Measurements from ENCODE around the gene LRRC74A. TPM values are rescaled to one million over a fixed set of nuclear protein-coding genes. Genes with fewer than 3 reads are reported as not detected.
A peak's percentile ranks its signal among the peaks of the same experiment; 100 is the strongest.

Gene LRRC74A
- total RNA-seq, 2 donors from 2014 or later, result not detected

GRCh38 chr14:76870166-76870565, 44.0 kb downstream of the LRRC74A start:
- TF ChIP-seq, protein P1, sequence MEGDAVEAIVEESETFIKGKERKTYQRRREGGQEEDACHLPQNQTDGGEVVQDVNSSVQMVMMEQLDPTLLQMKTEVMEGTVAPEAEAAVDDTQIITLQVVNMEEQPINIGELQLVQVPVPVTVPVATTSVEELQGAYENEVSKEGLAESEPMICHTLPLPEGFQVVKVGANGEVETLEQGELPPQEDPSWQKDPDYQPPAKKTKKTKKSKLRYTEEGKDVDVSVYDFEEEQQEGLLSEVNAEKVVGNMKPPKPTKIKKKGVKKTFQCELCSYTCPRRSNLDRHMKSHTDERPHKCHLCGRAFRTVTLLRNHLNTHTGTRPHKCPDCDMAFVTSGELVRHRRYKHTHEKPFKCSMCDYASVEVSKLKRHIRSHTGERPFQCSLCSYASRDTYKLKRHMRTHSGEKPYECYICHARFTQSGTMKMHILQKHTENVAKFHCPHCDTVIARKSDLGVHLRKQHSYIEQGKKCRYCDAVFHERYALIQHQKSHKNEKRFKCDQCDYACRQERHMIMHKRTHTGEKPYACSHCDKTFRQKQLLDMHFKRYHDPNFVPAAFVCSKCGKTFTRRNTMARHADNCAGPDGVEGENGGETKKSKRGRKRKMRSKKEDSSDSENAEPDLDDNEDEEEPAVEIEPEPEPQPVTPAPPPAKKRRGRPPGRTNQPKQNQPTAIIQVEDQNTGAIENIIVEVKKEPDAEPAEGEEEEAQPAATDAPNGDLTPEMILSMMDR (conservative IDR thresholded peaks at IDR 0.05), result peak; percentile 75
- no peaks in the 10 kb centered on the region for H3K36me3 ChIP-seq (ENCODE audit: control insufficient read depth, insufficient read depth, low read length)
- Mint-ChIP-seq H3K4me1 (peaks cover 1% of the 10 kb centered on the region), H3K27ac (no peak overlapping the region), H3K36me3 (ENCODE audit: low read depth) (no peaks in the 10 kb centered on the region), H3K27me3 (ENCODE audit: insufficient read depth) (no peaks in the 10 kb centered on the region), H3K4me3 (no peak overlapping the region), H3K9me3 (peaks cover 2% of the 10 kb centered on the region)
- H3K4me1 ChIP-seq (ENCODE audit: control insufficient read depth, insufficient read depth, low read length), result no peaks in the 10 kb centered on the region
- DNase-seq, result peak; percentile 75
- H3K9me3 ChIP-seq (ENCODE audit: control insufficient read depth, low read length), result peaks cover 2% of the 10 kb centered on the region
- no peak overlapping the region for H3K27ac ChIP-seq (ENCODE audit: low read depth, low read length)
- H3K9ac ChIP-seq (ENCODE audit: extremely low read depth, low read length, poor library complexity, severe bottlenecking), result no peak overlapping the region
- WGBS, 2 experiments (ENCODE audit: insufficient coverage in 1 of 2, insufficient read length in 1 of 2), result 71 to 72% methylated on average over 6 to 7 of the region's 7 CpGs
- no peaks in the 10 kb centered on the region for H3K27me3 ChIP-seq (ENCODE audit: control insufficient read depth, insufficient read depth, low read length, poor library complexity, severe bottlenecking)
- no peak overlapping the region for H3K4me3 ChIP-seq (ENCODE audit: low read length)

DNA sequence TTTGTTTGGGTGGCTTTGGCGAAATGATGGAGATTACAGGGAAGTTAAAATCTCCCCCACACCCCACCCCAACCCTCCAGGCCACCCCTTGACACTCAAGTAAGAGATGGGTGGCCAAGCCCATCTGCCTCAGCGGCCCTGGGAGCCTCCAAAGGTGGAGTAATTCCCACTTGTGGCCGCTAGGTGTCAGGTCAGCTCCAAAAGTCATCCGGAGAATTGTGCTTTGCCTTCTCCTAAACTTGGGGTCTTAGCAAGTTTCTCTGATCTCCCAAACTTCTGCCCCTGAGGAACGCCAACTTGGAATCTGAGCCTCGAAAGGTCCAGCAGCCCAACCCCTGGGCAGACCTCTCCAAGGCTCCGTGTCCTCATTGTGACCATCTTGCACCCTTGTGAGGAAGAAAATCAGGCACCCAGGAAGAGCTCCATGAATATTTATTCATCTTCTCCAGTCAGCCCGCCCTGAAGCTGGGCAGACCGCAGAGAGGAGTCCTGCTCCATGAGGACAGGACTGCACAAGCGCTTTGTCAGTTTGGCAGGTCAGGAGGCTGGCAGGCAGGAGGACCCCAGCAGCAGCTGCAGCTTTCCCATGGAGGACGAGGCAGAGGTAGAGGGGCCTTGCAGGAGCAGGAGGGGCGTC, 46.7 kb downstream of the LRRC74A start:
- Histone ChIP-seq H3K36me3 (ENCODE audit: control insufficient read depth, insufficient read depth, low read length) (no peaks in the 10 kb centered on the region), H3K9ac (ENCODE audit: extremely low read depth, low read length, poor library complexity, severe bottlenecking) (no peak overlapping the region), H3K27me3 (ENCODE audit: control insufficient read depth, insufficient read depth, low read length, poor library complexity, severe bottlenecking) (no peaks in the 10 kb centered on the region), H3K27ac (ENCODE audit: low read depth, low read length) (no peak overlapping the region), H3K4me3 (ENCODE audit: low read length) (no peak overlapping the region), H3K4me1 (ENCODE audit: control insufficient read depth, insufficient read depth, low read length) (no peaks in the 10 kb centered on the region), H3K9me3 (ENCODE audit: control insufficient read depth, low read length) (peaks cover 9% of the 10 kb centered on the region)
- TF ChIP-seq, protein P1 (conservative IDR thresholded peaks at IDR 0.05), result peak; percentile 88
- Mint-ChIP-seq H3K4me3 (no peak overlapping the region), H3K9me3 (peaks cover 11% of the 10 kb centered on the region), H3K27me3 (ENCODE audit: insufficient read depth) (no peaks in the 10 kb centered on the region), H3K36me3 (ENCODE audit: low read depth) (no peaks in the 10 kb centered on the region), H3K4me1 (peaks cover 1% of the 10 kb centered on the region), H3K27ac (no peak overlapping the region)
- DNase-seq, result peak; percentile 89
- 41 to 42% methylated on average over 8 to 12 of the region's 12 CpGs for WGBS, 2 experiments (ENCODE audit: insufficient coverage in 1 of 2, insufficient read length in 1 of 2)

DNA sequence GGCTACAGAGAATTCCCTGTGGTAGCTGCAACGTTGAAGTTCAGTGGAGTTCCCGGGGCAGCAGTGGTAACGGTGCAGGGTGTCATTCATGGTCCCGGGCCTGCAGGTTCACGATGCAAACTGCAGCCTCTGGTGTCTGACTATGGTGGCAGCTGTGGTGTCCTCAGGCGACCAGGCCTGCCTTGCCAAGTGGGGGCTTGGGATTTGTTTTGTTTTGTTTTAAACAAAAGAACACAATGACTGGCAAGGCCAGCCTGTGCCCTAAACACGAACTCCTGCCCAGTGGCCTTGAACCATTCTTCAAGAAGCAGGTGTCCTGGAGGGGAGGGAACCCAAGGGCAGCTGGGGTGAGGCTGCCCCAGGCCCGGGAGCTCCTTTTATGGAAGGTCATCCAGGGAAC, 48.5 kb downstream of the LRRC74A start:
- H3K27me3 Mint-ChIP-seq (ENCODE audit: insufficient read depth), result no peaks in the 10 kb centered on the region
- no peaks in the 10 kb centered on the region for H3K4me1 ChIP-seq (ENCODE audit: control insufficient read depth, insufficient read depth, low read length)
- DNase-seq, result no peak
- no peaks in the 10 kb centered on the region for H3K27me3 ChIP-seq (ENCODE audit: control insufficient read depth, insufficient read depth, low read length, poor library complexity, severe bottlenecking)
- H3K36me3 ChIP-seq (ENCODE audit: control insufficient read depth, insufficient read depth, low read length), result no peaks in the 10 kb centered on the region
- 88 to 98% methylated on average over 5 to 8 of the region's 8 CpGs for WGBS, 2 experiments (ENCODE audit: insufficient coverage in 1 of 2, insufficient read length in 1 of 2)
- H3K4me3 Mint-ChIP-seq, result no peak overlapping the region
- no peak overlapping the region for H3K4me3 ChIP-seq (ENCODE audit: low read length)
- peaks cover 9% of the 10 kb centered on the region for H3K9me3 ChIP-seq (ENCODE audit: control insufficient read depth, low read length)
- peaks cover 11% of the 10 kb centered on the region for H3K9me3 Mint-ChIP-seq
- H3K27ac ChIP-seq (ENCODE audit: low read depth, low read length), result no peak overlapping the region
- H3K4me1 Mint-ChIP-seq, result peaks cover 1% of the 10 kb centered on the region
- H3K9ac ChIP-seq (ENCODE audit: extremely low read depth, low read length, poor library complexity, severe bottlenecking), result no peak overlapping the region
- TF ChIP-seq, protein P1 (conservative IDR thresholded peaks at IDR 0.05), result no peak
- no peak overlapping the region for H3K27ac Mint-ChIP-seq
- no peaks in the 10 kb centered on the region for H3K36me3 Mint-ChIP-seq (ENCODE audit: low read depth)

Data from endodermal cell (in vitro differentiated cells).